ENCODE results near the gene SH2D3C. TPM values are rescaled to one million over a fixed set of nuclear protein-coding genes. Genes with fewer than 3 reads are reported as not detected.
"Not testable (repeated sequence)": the region's sequence is repeated elsewhere in the genome, so short reads cannot be mapped to it uniquely, and the experiment has no call there.

SH2D3C gene
- polyA plus RNA-seq, 3 donors, result 12.1 to 15.1 (median 12.6) TPM

GRCh38 chr9:127769929-127770582 lies 8.4 kb downstream of the SH2D3C start:
- DNase-seq (ENCODE audit: low read depth in 3 of 3, low spot score in 2 of 3), result no peak

DNA sequence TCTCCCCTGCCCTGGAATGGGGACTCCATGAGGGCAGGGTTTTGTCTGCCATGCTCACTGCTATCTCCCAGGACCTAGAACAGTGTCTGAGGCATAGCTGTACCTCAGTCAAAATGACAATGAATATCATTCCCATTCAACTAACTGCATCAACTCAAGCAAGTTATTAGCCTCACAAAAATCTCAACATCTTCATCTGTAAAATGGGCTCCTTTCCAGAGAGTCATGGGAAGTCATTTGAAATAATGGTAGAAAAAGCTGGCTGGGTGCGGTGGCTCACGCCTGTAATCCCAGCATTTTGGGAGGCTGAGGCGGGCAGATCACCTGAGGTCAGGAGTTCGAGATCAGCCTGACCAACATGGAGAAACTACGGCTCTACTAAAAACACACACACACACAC lies 9.4 kb downstream of the SH2D3C start:
- DNase-seq (ENCODE audit: low read depth in 3 of 3, low spot score in 2 of 3), result no peak

GRCh38 chr9:127768698-127769097 lies 9.8 kb downstream of the SH2D3C start:
- no peak for DNase-seq (ENCODE audit: low read depth in 3 of 3, low spot score in 2 of 3)

GRCh38 chr9:127767909-127768331 lies 10.5 kb downstream of the SH2D3C start:
- DNase-seq (ENCODE audit: low read depth in 3 of 3, low spot score in 2 of 3), result no peak

DNA sequence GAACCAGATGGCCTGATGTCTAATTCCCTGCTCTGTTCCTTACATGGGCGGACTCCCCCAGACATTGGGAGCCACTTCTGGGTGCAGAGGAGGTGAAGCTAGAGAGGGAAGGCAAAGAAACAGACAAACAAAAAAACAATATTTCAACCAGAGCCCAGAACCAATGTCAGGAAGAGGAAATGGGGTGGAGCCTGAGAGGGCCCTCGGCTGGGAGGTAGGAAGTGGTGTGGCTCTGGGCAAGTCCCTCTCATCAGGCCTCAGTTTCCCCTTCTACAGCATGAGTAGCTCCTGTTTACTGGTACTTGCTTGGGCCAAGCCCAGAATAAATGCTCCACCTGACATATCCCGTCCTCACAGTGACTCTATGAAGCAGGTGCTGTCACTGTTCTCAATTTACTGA lies 11.1 kb downstream of the SH2D3C start:
- no peak for DNase-seq (ENCODE audit: low read depth in 3 of 3, low spot score in 2 of 3)

- DNase-seq (ENCODE audit: low read depth in 3 of 3, low spot score in 2 of 3), result no peak
Measured at GRCh38 chr9:127765418-127765817, 13.0 kb downstream of the SH2D3C start.

DNA sequence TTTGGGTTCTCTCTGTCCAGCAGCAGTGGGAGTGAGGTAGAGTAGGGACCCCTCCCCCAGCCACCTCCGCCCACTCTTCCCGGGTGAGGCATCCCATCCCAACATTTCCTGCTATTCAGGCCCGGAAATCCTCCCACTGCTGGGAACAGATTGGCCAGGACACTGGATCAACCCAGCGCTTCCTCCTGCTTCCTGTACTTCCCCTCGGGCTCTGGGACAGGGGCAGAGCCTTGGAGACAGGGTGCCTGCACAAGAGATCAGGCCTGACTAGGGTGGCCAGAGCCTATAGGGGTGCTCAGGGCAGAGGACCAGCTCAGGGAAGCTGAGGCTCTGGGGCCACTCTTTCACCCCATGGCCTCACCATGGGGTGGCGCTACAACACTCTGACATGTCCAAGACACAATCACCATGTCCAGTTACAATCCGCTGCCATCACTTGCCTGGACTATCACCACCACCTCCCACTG lies 14.5 kb downstream of the SH2D3C start:
- no peak for DNase-seq (ENCODE audit: low read depth in 3 of 3, low spot score in 2 of 3)

GRCh38 chr9:127762111-127762676 lies 16.3 kb downstream of the SH2D3C start:
- no peak for DNase-seq (ENCODE audit: low read depth in 3 of 3, low spot score in 2 of 3)

DNA sequence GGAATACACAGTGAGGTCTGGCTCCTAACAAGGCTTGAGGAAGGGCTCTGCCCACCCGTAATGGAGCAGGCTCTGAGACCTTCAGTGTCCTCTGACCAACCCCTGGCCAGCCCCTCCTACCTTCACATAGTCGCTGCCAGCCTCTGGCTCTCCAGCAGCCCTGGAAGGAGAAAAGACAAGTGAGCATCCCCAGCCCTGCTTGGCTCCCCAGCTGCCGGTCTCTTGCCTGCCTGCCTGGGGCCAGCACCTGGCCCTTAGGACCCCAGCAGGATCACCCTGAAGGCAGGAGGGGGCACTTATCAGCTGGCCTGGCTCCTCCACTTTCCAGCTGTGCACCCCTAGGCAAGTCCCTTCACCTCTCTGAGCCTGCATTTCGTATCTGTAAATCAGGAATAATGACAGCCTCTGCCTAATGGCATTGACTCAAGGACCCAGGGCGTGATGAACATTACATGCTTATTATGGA lies 16.9 kb downstream of the SH2D3C start:
- no peak for DNase-seq (ENCODE audit: low read depth in 3 of 3, low spot score in 2 of 3)

- DNase-seq (ENCODE audit: low read depth in 3 of 3, low spot score in 2 of 3), result no peak
Measured at GRCh38 chr9:127761061-127761460, 17.4 kb downstream of the SH2D3C start.

GRCh38 chr9:127758843-127759242 lies 19.6 kb downstream of the SH2D3C start:
- no peak for DNase-seq (ENCODE audit: low read depth in 3 of 3, low spot score in 2 of 3)

- not testable (repeated sequence) for DNase-seq (ENCODE audit: low read depth in 3 of 3, low spot score in 2 of 3)
Measured at GRCh38 chr9:127756776-127757175, 21.7 kb downstream of the SH2D3C start.

GRCh38 chr9:127756233-127756632 lies 22.2 kb downstream of the SH2D3C start:
- DNase-seq (ENCODE audit: low read depth in 3 of 3, low spot score in 2 of 3), result no peak

- DNase-seq (ENCODE audit: low read depth in 3 of 3, low spot score in 2 of 3), result no peak
Measured at GRCh38 chr9:127755061-127756060, 23.1 kb downstream of the SH2D3C start.

DNA sequence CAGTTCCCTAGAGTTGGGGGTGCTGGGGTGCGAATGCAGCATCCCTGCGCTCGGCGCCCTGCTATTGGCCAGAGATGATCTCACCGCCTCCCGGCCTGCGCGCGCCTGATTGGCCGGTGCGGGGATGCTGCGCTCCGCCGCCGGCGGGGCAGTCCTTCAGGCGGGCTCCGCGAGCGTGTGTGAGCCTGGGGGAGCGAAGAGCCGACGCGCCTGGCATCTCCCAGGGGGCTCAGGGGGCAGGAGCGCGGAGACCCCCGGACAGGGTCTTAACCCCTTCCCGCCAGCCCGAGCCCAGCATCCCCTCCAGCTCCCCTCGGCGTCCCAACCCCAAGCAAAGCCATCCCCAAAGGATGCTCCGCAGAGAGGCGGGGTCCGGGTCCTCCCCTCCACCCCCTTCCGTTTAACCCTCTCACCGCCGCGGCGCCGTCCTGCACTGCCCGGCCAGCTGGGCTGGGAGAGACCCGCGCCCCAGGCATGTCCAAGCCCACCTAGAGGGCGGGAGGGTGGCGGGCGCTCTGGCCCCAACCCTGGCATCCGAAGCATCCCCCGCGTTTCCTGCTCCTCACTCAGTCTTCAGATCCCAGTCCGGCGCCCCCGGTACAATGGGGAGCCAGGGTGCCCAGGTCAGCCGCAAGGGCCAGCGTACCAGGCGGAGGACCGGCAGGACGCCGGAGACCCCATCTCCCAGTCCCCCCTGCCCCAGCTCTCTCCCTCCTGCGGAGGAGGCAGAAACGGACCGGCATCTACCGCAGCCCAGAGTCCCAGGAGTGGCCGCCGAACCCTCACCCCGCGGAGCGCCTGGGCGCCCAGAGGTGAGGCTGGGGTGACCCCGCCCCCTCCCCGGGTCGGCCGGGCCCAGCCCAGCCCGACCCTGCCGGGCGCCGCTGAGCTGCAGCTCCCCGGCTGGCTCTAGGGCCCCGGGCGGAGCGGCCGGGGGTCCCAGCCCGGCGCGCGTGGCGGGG lies 24.1 kb downstream of the SH2D3C start:
- no peak for DNase-seq (ENCODE audit: low read depth in 3 of 3, low spot score in 2 of 3)

GRCh38 chr9:127753622-127754021 lies 24.8 kb downstream of the SH2D3C start:
- DNase-seq (ENCODE audit: low read depth in 3 of 3, low spot score in 2 of 3), result no peak

- DNase-seq (ENCODE audit: low read depth in 3 of 3, low spot score in 2 of 3), result no peak
Measured at GRCh38 chr9:127753148-127753547, 25.3 kb downstream of the SH2D3C start.

DNA sequence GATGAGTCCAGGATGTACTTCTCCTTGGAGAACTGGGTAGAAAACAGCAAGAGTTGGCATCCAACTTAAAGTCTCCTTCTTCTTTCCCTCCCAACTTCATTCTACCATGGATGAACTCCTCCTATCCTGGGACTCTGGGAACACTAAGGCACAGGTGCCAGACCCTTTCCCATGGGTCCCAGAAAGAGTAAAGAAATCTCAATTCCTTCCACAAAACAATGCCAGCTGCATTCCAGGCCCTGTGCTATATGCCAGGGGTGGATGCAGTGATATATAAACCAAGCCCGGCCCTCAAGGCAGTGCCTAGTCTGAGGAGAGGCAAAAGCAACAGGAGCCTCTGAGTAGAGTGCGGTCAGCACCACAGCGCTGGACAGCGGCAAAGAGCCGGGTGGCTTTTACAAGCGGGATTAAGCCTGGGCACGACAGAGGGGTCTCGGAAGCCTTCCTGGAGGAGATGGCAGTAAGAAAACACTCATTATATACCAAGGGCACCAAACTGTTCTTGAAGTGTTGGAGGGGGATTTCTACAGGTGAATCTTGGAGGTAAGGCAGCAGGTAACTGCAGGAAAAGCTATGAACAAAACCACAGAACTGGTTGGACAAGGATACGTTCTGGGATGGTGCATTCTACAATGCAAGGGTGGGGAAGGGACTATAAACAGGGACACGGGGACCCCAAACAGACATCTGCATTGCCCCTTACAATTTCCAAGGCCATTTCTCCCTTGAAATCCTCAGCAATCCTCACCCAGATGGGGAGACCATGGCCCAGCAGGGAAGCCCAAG lies 27.0 kb downstream of the SH2D3C start:
- no peak for DNase-seq (ENCODE audit: low read depth in 3 of 3, low spot score in 2 of 3)

DNA sequence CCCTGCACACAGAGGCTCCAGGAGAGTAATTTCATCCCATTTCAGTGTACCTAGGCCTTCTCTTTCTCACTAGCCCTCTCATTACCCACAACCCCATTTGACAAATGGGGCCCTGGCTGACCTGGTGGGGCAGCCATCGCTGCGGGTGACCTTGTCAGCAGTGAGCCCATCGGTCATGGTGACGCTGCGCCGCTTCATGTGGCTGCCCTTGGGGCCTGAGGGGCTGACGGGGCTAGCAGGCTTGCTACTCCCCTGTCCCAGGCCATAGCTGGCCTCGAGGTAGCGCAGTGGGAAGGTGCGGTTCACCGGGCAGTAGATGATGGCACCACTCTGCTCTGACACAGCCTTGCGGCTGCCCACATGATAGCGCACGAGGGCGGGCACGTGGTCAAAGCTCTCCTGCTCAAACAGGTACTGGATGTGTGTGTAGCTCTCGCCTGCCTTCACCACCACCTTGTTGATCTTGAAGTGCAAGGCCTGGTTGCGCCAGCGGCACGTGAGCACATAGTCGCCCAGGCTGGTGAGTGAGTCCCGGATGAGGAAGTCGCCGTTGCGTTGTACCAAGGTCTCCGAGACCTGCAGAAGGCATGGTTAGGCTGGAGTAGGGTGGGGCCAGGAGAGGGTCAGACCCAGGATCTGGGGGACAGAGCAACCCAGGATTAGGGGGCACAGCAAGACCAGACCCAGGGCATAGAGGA lies 29.2 kb downstream of the SH2D3C start:
- DNase-seq (ENCODE audit: low read depth in 3 of 3, low spot score in 2 of 3), result no peak

Measured in right renal cortex interstitium (tissue), 3 donors.